GM12865 (cell line): Measurements from ENCODE around the gene CSNK1E.

ENCODE experiments used
- DNase-seq: peaks from one replicate; pipeline ENCODE4 v3.0.0; 2010; ENCODE audit warnings: low read depth
- H3K4me3 ChIP-seq: 2 replicates; pipeline ENCODE4 v1.5.1; 2011; ENCODE audit warnings: mild to moderate bottlenecking, low read depth, low read length, control low read depth
- CTCF ChIP-seq: IDR thresholded peaks from 2 replicates; pipeline ENCODE4 v1.5.1; 2011; ENCODE audit warnings: low read length, control low read depth, low read depth, inconsistent platforms; ENCODE audit not compliant: insufficient read depth; ENCODE audit errors: missing control alignments

The CSNK1E gene

GRCh38 chr22:38295339-38295738 lies 21.9 kb downstream of the CSNK1E start:
- TF ChIP-seq CTCF = no peak
- no peak overlapping the region for H3K4me3 ChIP-seq
- DNase-seq = no peak

GRCh38 chr22:38294193-38294592 lies 23.0 kb downstream of the CSNK1E start:
- no peak for DNase-seq
- TF ChIP-seq CTCF = no peak
- no peak overlapping the region for H3K4me3 ChIP-seq

- no peak for TF ChIP-seq CTCF
- DNase-seq = no peak
- no peak overlapping the region for H3K4me3 ChIP-seq
Measured at GRCh38 chr22:38292694-38293093, 24.5 kb downstream of the CSNK1E start.

- H3K4me3 ChIP-seq = no peak overlapping the region
- TF ChIP-seq CTCF = no peak
- no peak for DNase-seq
Measured at GRCh38 chr22:38291201-38291777, 25.9 kb downstream of the CSNK1E start.

- no peak for TF ChIP-seq CTCF
- no peak for DNase-seq
Measured at GRCh38 chr22:38290347-38290746, 26.9 kb downstream of the CSNK1E start.

GRCh38 chr22:38289583-38290082 lies 27.6 kb downstream of the CSNK1E start:
- no peak overlapping the region for H3K4me3 ChIP-seq
- no peak for DNase-seq
- TF ChIP-seq CTCF = no peak

More at GRCh38 chr22:38290347-38290746, 26.9 kb downstream of the CSNK1E start:
- no peak overlapping the region for H3K4me3 ChIP-seq
